Cerebellar nuclear complex (tissue), 1 donor: Measurements from ENCODE around the gene FAM184A.
"Not testable (repeated sequence)": the region's sequence is repeated elsewhere in the genome, so short reads cannot be mapped to it uniquely, and the experiment has no call there.

Experiments
- DNase-seq, 2 experiments: peaks; one replicate each; lab custom pipeline; 2025; lab: John Stamatoyannopoulos, UW

FAM184A gene

GRCh38 chr6:119100115-119100514 lies 21.7 kb upstream of the FAM184A start:
- no peak for DNase-seq

- DNase-seq = not testable (repeated sequence)
Measured at GRCh38 chr6:119097815-119098361, 19.4 kb upstream of the FAM184A start.

- DNase-seq = no peak
Measured at GRCh38 chr6:119096721-119097565, 18.5 kb upstream of the FAM184A start.

- DNase-seq = no peak
Measured at GRCh38 chr6:119090256-119090655, 11.8 kb upstream of the FAM184A start.

GRCh38 chr6:119084784-119085183 lies 6.3 kb upstream of the FAM184A start:
- no peak for DNase-seq

GRCh38 chr6:119083007-119083406 lies 4.5 kb upstream of the FAM184A start:
- no peak for DNase-seq

GRCh38 chr6:119079283-119079809 lies 882 bp upstream of the FAM184A start:
- no peak for DNase-seq

GRCh38 chr6:119077643-119078375 lies 655 bp downstream of the FAM184A start:
- DNase-seq = peak in 1 of 2 experiments; percentile 6

GRCh38 chr6:119077391-119077642 lies 1.1 kb downstream of the FAM184A start:
- DNase-seq = no peak

GRCh38 chr6:119076576-119077390 lies 1.7 kb downstream of the FAM184A start:
- DNase-seq = no peak

GRCh38 chr6:119076173-119076572 lies 2.3 kb downstream of the FAM184A start:
- no peak for DNase-seq

- DNase-seq = no peak
Measured at GRCh38 chr6:119075200-119075981, 3.1 kb downstream of the FAM184A start.

- DNase-seq = no peak
Measured at GRCh38 chr6:119073307-119074051, 5.0 kb downstream of the FAM184A start.

- DNase-seq = no peak
Measured at GRCh38 chr6:119071576-119071975, 6.9 kb downstream of the FAM184A start.

GRCh38 chr6:119067091-119067490 lies 11.4 kb downstream of the FAM184A start:
- DNase-seq = no peak

GRCh38 chr6:119066517-119066916 lies 11.9 kb downstream of the FAM184A start:
- DNase-seq = no peak

GRCh38 chr6:119065955-119066354 lies 12.5 kb downstream of the FAM184A start:
- no peak for DNase-seq

GRCh38 chr6:119065382-119065781 lies 13.1 kb downstream of the FAM184A start:
- no peak for DNase-seq

- DNase-seq = no peak
Measured at GRCh38 chr6:119063491-119063890, 15.0 kb downstream of the FAM184A start.

GRCh38 chr6:119061215-119061614 lies 17.2 kb downstream of the FAM184A start:
- DNase-seq = no peak
